ENCODE measurements around the gene GRAP. TPM values are rescaled to one million over a fixed set of nuclear protein-coding genes. Genes with fewer than 3 reads are reported as not detected.
"Not testable (repeated sequence)": the region's sequence is repeated elsewhere in the genome, so short reads cannot be mapped to it uniquely, and the experiment has no call there.

The GRAP gene
- total and polyA plus RNA-seq, 7 donors, result 0.71 to 2.2 (median 1.7) TPM

DNA sequence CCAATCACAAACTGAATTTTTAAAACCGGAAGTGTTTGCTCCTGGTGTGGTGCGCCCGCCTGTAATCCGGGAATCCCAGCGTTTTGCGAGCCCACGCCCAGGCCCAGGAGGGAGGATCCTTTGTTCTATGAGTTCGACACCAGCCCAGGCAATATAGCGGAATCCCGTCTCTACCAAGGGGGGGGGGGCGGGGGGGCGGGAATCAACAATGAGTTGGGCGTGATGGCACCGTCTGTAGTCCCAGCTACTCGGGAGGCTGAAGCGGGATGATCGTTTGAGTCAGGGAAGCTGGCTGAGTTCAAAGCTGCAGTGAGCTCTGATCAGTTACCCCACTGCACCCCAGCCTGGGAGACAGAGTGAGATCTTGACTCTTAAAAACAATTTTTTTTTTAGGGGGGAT lies 17.6 kb upstream of the GRAP start:
- H3K4me3 ChIP-seq; intact Hi-C loops (cut with DNase I); H3K9me3 ChIP-seq; H3K27me3 ChIP-seq (ENCODE audit: insufficient read depth in 3 of 3, low read length in 2 of 3); H3K27ac ChIP-seq; H3K4me1 ChIP-seq; ATAC-seq; H3K36me3 ChIP-seq (ENCODE audit: insufficient read depth in 1 of 2, low read depth in 1 of 2): not testable (repeated sequence)
- peak; percentile 2 to 45 for DNase-seq
- WGBS, 3 donors, result 0% methylated on average over 1 to 5 of the region's 17 CpGs; no CpG with 5 or more reads in 1 of the 3 donors

DNA sequence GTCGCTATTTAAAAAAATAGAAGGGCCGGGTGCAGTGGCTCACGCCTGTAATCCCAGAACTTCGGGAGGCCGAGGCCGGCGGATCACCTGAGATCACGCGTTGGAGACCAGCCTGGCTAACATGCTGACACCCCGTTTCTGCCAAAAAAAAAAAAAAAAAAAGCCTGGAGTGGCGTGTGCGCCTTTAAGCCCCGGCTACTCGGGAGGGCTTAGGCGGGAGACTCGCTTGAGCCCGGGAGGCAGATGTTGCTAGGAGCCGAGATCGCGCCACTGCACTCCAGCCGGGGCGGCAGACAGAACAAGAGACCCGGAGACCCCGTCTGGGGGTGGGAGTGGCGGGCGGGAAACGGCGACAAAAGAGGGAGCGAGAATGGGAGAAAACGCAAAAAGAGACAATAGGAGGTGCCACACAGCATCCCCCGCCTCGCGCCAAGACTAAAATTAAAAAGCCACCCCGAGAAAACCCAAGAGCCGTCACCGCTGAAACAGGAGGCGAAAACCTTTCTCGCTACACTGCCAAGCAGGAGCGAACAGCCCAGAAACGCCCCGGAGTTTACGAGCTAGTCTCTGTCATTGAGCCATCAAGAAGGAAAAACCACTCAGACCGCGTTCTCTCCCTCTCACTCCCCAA lies 16.7 kb upstream of the GRAP start:
- WGBS, 3 donors, result 0 to 2% (median 1%) methylated on average over 16 to 24 of the region's 44 CpGs
- H3K4me1 ChIP-seq; intact Hi-C loops (cut with DNase I); H3K27me3 ChIP-seq (ENCODE audit: insufficient read depth in 3 of 3, low read length in 2 of 3); H3K36me3 ChIP-seq (ENCODE audit: insufficient read depth in 1 of 2, low read depth in 1 of 2); H3K9me3 ChIP-seq: not testable (repeated sequence)
- ATAC-seq (peak; percentile 28 to 74 (median 50)), DNase-seq (peak; percentile 45 to 78)
- Histone ChIP-seq H3K4me3 (peak overlapping the region; percentile 18), H3K27ac (peak overlapping the region; percentile 68)

DNA sequence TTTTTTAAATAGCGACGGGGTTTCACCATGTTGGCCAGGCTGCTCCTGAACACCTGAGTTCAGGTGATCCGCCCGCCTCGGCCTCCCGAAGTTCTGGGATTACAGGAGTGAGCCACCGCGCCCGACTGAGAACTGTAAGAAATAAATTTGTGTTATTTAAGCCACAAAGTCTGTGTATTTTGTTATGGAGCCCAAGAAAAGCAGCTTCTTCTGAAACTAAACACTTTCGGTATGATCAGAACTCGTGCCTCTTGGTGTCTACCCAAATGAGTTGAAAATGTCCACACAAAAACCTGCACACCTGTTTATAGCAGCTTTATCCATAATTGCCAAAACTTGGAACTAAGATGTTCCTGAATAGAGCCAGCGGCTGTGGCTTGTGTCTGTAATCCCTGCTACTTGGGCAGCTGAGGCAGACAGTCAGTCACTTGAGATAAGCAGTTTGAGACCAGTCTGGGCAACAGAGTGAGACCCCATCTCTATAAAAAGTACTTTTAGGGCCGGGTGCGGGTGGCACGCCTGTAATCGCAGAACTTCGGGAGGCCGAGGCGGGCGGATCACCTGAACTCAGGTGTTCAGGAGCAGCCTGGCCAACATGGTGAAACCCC lies 16.1 kb upstream of the GRAP start:
- WGBS, 3 donors, result no CpG with 5 or more reads among the region's 20 CpGs
- DNase-seq; H3K4me1 ChIP-seq; H3K27me3 ChIP-seq (ENCODE audit: insufficient read depth in 3 of 3, low read length in 2 of 3); H3K27ac ChIP-seq; intact Hi-C loops (cut with DNase I); H3K4me3 ChIP-seq; H3K36me3 ChIP-seq (ENCODE audit: insufficient read depth in 1 of 2, low read depth in 1 of 2); H3K9me3 ChIP-seq: not testable (repeated sequence)
- peak; percentile 85 to 96 (median 94) for ATAC-seq

DNA sequence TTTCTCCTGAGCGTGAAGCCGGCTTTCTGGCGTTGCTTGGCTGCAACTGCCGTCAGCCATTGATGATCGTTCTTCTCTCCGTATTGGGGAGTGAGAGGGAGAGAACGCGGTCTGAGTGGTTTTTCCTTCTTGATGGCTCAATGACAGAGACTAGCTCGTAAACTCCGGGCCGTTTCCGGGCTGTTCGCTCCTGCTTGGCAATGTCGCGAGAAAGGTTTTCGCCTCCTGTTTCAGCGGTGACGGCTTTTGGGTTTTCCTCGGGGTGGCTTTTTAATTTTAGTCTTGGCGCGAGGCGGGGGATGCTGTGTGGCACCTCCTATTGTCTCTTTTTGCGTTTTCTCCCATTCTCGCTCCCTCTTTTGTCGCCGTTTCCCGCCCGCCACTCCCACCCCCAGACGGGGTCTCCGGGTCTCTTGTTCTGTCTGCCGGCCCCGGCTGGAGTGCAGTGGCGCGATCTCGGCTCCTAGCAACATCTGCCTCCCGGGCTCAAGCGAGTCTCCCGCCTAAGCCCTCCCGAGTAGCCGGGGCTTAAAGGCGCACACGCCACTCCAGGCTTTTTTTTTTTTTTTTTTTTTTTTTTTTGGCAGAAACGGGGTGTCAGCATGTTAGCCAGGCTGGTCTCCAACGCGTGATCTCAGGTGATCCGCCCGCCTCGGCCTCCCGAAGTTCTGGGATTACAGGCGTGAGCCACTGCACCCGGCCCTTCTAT lies 15.4 kb upstream of the GRAP start:
- DNase-seq, result peak; percentile 65 to 75
- H3K4me1 ChIP-seq; H3K36me3 ChIP-seq (ENCODE audit: insufficient read depth in 1 of 2, low read depth in 1 of 2); H3K27me3 ChIP-seq (ENCODE audit: insufficient read depth in 3 of 3, low read length in 2 of 3); H3K4me3 ChIP-seq; intact Hi-C loops (cut with DNase I); H3K9me3 ChIP-seq: not testable (repeated sequence)
- 0 to 1% methylated on average over 18 to 21 of the region's 51 CpGs; no CpG with 5 or more reads in 1 of the 3 donors for WGBS, 3 donors
- ATAC-seq, result peak; percentile 50 to 70 (median 60)
- peak overlapping the region; percentile 46 for H3K27ac ChIP-seq

DNA sequence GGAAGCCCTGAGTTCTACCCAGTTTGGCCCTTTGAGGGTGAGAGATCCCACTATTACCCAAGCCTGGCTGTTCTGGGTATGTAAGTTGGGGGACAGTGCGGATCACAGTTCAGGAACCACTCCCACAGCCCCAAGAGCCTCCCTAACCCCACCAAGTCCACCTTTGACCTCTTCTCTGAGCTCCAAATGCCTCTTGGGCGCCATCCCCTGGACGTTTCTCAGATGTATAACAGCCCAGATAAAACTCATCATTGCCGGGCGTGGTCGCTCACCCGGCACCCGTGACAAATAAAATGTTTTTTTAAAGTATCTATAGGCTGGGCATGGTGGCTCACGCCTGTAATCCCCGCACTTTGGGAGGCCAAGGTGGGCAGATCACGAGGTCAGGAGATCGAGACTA lies 8.7 kb upstream of the GRAP start:
- H3K27me3 ChIP-seq (ENCODE audit: insufficient read depth in 3 of 3, low read length in 2 of 3); DNase-seq; H3K4me1 ChIP-seq; intact Hi-C loops (cut with DNase I); H3K4me3 ChIP-seq; H3K9me3 ChIP-seq; H3K36me3 ChIP-seq (ENCODE audit: insufficient read depth in 1 of 2, low read depth in 1 of 2); H3K27ac ChIP-seq: not testable (repeated sequence)
- ATAC-seq, result peak in 3 of 4 donors; percentile 75 to 81 (median 79)
- no CpG with 5 or more reads among the region's 12 CpGs for WGBS, 3 donors

DNA sequence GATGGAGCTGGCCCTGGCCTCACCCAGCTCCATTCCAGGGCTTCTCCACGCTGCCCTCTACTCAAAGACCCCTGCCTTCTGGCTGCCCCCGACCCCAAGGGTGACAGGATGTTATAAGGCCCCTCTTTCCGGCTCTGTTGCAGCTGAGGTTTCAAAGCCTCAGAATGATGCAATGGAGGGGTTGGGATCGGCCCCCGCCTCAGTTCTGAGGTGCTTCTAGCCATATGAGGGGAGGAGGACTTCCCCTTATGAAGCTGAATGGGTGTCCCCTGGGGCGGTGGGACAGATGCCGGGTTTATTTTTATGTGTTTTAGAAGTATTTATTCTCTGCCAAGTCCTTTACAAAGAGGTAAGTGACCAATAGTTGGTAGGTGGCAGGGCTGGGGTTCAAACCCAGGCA lies 2.1 kb upstream of the GRAP start:
- H3K36me3 ChIP-seq (ENCODE audit: insufficient read depth in 1 of 2, low read depth in 1 of 2); DNase-seq; H3K27ac ChIP-seq; ATAC-seq; H3K4me1 ChIP-seq; intact Hi-C loops (cut with DNase I); H3K4me3 ChIP-seq; H3K27me3 ChIP-seq (ENCODE audit: insufficient read depth in 3 of 3, low read length in 2 of 3); H3K9me3 ChIP-seq: not testable (repeated sequence)
- 67 to 100% (median 74%) methylated on average over 1 to 4 of the region's 7 CpGs for WGBS, 3 donors

DNA sequence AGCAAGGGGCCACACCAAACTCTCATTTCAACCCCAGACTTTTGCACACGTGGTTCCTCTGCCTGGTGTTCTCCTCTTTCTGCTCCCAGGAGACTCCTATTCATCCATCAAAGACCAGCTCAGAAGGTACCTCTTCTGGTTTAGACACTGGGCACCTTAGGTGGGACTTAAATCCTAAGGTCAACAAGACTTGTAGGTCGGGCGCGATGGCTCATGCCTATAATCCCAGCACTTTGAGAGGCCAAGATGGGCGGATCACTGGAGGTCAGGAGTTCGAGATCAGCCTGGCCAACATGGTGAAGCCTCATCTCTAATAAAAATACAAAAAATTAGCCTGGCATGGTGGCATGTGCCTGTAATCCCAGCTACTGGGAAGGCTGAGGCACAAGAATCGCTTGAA lies 753 bp upstream of the GRAP start:
- WGBS, 3 donors, result 96% methylated on average over 5 of the region's 7 CpGs
- H3K27me3 ChIP-seq (ENCODE audit: insufficient read depth in 3 of 3, low read length in 2 of 3); H3K9me3 ChIP-seq; ATAC-seq; H3K27ac ChIP-seq; H3K36me3 ChIP-seq (ENCODE audit: insufficient read depth in 1 of 2, low read depth in 1 of 2); H3K4me3 ChIP-seq; intact Hi-C loops (cut with DNase I); H3K4me1 ChIP-seq: not testable (repeated sequence)
- peak in 1 of 2 donors; percentile 3 for DNase-seq

DNA sequence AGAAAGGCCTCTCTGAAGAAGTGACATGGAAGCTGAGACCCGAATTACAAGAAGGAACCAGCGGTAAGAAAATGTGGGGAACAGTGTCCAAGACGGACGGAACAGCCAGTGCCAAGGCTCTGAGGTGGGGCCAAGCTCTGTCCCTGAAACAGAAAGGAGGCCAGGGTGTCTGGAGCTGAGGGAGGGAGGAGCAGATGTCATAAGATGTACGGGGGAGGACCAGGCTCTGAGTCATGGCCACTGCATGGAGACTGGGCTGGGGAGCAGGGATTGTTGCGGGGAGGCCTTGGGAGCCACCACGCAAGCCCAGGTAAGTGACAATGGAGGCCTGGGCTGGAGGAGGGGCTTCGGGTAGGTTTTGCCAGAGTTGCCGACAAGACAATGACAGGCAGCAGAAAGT lies 2.1 kb downstream of the GRAP start:
- H3K4me3 ChIP-seq; ATAC-seq; DNase-seq; H3K36me3 ChIP-seq (ENCODE audit: insufficient read depth in 1 of 2, low read depth in 1 of 2); intact Hi-C loops (cut with DNase I); H3K27me3 ChIP-seq (ENCODE audit: insufficient read depth in 3 of 3, low read length in 2 of 3); H3K9me3 ChIP-seq; H3K27ac ChIP-seq; H3K4me1 ChIP-seq: not testable (repeated sequence)
- no CpG with 5 or more reads among the region's 9 CpGs for WGBS, 3 donors

DNA sequence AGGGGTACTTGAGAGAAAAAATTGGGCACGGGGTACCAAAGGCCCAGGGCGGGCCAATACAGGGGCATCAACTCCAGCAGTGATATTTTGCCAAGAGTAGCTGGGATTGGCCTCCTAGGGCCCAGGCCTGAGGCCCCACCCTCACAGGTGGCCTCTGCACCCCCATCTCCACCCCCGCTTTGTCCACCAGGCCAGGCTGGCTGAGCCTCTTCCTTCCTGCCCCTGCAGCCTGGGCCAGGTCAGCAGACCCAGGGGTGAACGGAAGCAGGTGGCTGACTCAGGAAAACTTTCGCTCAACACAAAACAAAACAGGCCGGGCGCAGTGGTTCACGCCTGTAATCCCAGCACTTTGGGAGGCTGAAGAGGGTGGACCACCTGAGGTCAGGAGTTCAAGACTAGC lies 3.7 kb downstream of the GRAP start:
- H3K9me3 ChIP-seq; ATAC-seq; H3K36me3 ChIP-seq (ENCODE audit: insufficient read depth in 1 of 2, low read depth in 1 of 2); H3K4me1 ChIP-seq; H3K27me3 ChIP-seq (ENCODE audit: insufficient read depth in 3 of 3, low read length in 2 of 3); H3K4me3 ChIP-seq; intact Hi-C loops (cut with DNase I); DNase-seq; H3K27ac ChIP-seq: not testable (repeated sequence)
- WGBS, 3 donors, result no CpG with 5 or more reads among the region's 8 CpGs

DNA sequence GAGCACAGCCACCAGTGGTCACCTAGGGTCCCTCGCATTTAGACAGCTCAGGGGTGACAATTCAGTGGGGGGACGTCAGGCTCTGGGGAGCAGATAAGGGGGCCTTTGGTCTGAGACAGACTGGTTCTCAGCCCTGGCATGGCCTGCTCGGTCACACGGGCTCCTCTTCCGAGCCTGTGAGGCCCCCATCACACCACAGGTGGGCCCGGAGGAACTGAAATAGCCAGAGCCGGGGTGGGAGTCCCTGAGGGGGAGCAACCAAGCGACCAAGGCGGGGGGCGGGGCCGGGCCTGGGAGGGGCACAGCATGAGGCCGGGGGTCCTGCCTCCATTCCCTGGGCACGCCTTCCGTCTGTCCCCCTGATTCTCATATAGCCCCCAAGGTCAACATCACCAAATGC lies 4.4 kb downstream of the GRAP start:
- H3K36me3 ChIP-seq (ENCODE audit: insufficient read depth in 1 of 2, low read depth in 1 of 2); H3K4me1 ChIP-seq; H3K27ac ChIP-seq; H3K9me3 ChIP-seq; H3K27me3 ChIP-seq (ENCODE audit: insufficient read depth in 3 of 3, low read length in 2 of 3); intact Hi-C loops (cut with DNase I); ATAC-seq; DNase-seq; H3K4me3 ChIP-seq: not testable (repeated sequence)
- no CpG with 5 or more reads among the region's 14 CpGs for WGBS, 3 donors

DNA sequence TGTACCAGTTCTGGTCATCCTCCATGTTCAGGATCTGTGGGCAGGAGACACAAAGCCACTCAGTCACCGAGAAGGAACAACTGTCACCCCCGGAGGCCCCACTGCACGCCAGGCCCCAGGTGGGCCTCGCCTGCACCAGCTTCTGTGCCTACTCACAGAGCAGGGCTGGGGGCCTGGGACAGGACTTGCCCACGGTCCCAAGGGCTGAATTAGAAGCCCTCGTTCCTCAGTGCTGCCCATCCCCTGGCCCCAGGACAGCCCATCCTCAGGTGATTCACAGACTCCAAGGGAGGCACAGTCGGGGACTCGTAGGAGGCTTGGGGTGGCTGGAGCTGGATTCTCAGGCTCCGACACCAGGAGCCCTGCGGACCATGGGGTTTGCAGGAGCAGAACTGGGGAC lies 4.9 kb downstream of the GRAP start:
- 92 to 95% methylated on average over 3 to 4 of the region's 10 CpGs; no CpG with 5 or more reads in 1 of the 3 donors for WGBS, 3 donors
- H3K4me3 ChIP-seq; H3K4me1 ChIP-seq; H3K27ac ChIP-seq; H3K36me3 ChIP-seq (ENCODE audit: insufficient read depth in 1 of 2, low read depth in 1 of 2); H3K9me3 ChIP-seq; H3K27me3 ChIP-seq (ENCODE audit: insufficient read depth in 3 of 3, low read length in 2 of 3); intact Hi-C loops (cut with DNase I); ATAC-seq: not testable (repeated sequence)
- DNase-seq, result peak in 1 of 2 donors; percentile 2
